Testis (tissue), 3 donors: ENCODE data around the gene ALDH1L1. TPM values are rescaled to one million over a fixed set of nuclear protein-coding genes. Genes with fewer than 3 reads are reported as not detected.

Source experiments
- DNase-seq: peaks from one replicate; pipeline ENCODE4 v3.0.0-alpha.2; 2019
- H3K27ac ChIP-seq, 2 donors: fragments of 200-600 bp; sonication (generic); one replicate each; pipeline ENCODE4 v1.5.1; 2019
- H3K27me3 ChIP-seq: fragments of 200-600 bp; sonication (generic); one replicate; pipeline ENCODE4 v1.5.1; 2019
- H3K36me3 ChIP-seq: fragments of 200-600 bp; sonication (generic); one replicate; pipeline ENCODE4 v1.5.1; 2017; ENCODE audit warnings: low read depth; ENCODE audit errors: missing control alignments
- H3K4me1 ChIP-seq: fragments of 200-600 bp; sonication (generic); one replicate; pipeline ENCODE4 v1.5.1; 2019
- H3K4me3 ChIP-seq, 2 donors: fragments of 200-600 bp; sonication (generic); one replicate each; pipeline ENCODE4 v1.5.1; 2017 to 2019
- H3K9me3 ChIP-seq: fragments of 200-600 bp; sonication (generic); one replicate; pipeline ENCODE4 v1.5.1; 2017
- CTCF ChIP-seq, 3 experiments: fragments of 450-650 bp in 2 of 3; fragments of 200-600 bp in 1 of 3; sonication (generic) in 1 of 3; IDR thresholded peaks; one replicate each; pipeline ENCODE4 v1.5.1; 2016 to 2019; ENCODE audit warnings: antibody characterized with exemption in 3 of 3, mild to moderate bottlenecking in 2 of 3, moderate library complexity in 1 of 3
- POLR2A ChIP-seq: fragments of 450-650 bp; IDR thresholded peaks from one replicate; pipeline ENCODE4 v1.6.1; 2017; ENCODE audit warnings: antibody characterized with exemption, mild to moderate bottlenecking, moderate library complexity
- WGBS, 2 donors: methylation state at CpG; one replicate each; pipeline ENCODE4 v1.1.5; 2018; 5-methylcytosine and 5-hydroxymethylcytosine counted together
- intact Hi-C: fragments of 100-400 bp; cut with DNase I; formaldehyde crosslinking; loops from one replicate; pipeline ENCODE4 v1.15.1; 2023; ENCODE audit warnings: low total_unique reads
- polyA plus RNA-seq: library from polyadenylated mRNA; stranded (reverse); fragments of 350-450 nt; fragmentation: Illumina TruSeq; extraction: RNeasy Lipid Tissue Mini Kit (QIAGEN cat#74804); gene quantifications from one replicate; pipeline ENCODE4 v1.2.3, GENCODE V29; 2014; ENCODE audit warnings: low read depth, low replicate concordance; ENCODE audit not compliant: insufficient read depth
- total RNA-seq, 2 donors: library from RNA; depleted of rRNA; stranded (reverse); fragments of >200 nt; gene quantifications; one replicate each; pipeline ENCODE4 v1.2.3, GENCODE V29; 2016

ALDH1L1 gene
- total and polyA plus RNA-seq, 3 donors from 2014 or later: 19.6 to 73.8 (median 67.5) TPM

- TF ChIP-seq CTCF (IDR thresholded peaks at IDR 0.05) (no peak), POLR2A (no peak)
- intact Hi-C loops: no loop called here
- Histone ChIP-seq H3K9me3 (no peaks in the 10 kb centered on the region), H3K4me3 (no peak overlapping the region), H3K27ac (no peak overlapping the region), H3K4me1 (peaks cover 14% of the 10 kb centered on the region), H3K36me3 (no peaks in the 10 kb centered on the region), H3K27me3 (no peaks in the 10 kb centered on the region)
- WGBS, 2 donors: 90 to 91% methylated on average over 4 of the region's 4 CpGs
- no peak for DNase-seq
Observed at GRCh38 chr3:126187920-126188319, 7.5 kb upstream of the ALDH1L1 start.

GRCh38 chr3:126186749-126187148 lies 6.4 kb upstream of the ALDH1L1 start:
- intact Hi-C loops: no loop called here
- Histone ChIP-seq H3K36me3 (no peaks in the 10 kb centered on the region), H3K9me3 (no peaks in the 10 kb centered on the region), H3K4me1 (peaks cover 14% of the 10 kb centered on the region), H3K27me3 (no peaks in the 10 kb centered on the region), H3K4me3 (no peak overlapping the region), H3K27ac (no peak overlapping the region)
- 90 to 92% methylated on average over 9 of the region's 9 CpGs for WGBS, 2 donors
- DNase-seq: no peak
- TF ChIP-seq POLR2A: no peak
- TF ChIP-seq CTCF (IDR thresholded peaks at IDR 0.05): no peak

DNA sequence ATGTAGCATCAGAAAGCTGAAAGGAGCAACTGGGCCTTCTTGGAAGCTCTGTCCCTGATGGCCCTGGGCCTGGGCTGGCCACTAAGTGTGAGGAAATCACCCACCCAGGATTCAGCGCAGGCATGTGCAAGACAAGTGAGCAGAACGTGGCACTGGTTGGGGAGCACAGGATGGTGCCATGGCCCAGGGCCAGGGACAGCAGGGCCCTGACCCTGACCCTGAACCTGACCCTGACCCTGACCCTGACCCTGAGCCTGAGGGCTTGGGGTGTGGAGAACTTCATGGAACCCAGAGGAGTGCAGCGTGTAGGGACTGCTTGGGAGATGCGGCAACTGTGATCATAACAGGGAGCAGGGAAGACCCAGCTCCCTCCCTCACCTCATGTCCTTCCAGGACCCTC lies 5.9 kb upstream of the ALDH1L1 start:
- no peak overlapping the region for H3K4me3 ChIP-seq
- 70 to 85% methylated on average over 2 to 4 of the region's 4 CpGs for WGBS, 2 donors
- DNase-seq: no peak
- no peaks in the 10 kb centered on the region for H3K9me3 ChIP-seq
- no peak overlapping the region for H3K27ac ChIP-seq
- intact Hi-C loops: no loop called here
- H3K36me3 ChIP-seq: no peaks in the 10 kb centered on the region
- TF ChIP-seq POLR2A (no peak), CTCF (IDR thresholded peaks at IDR 0.05) (no peak)
- H3K4me1 ChIP-seq: peaks cover 14% of the 10 kb centered on the region
- H3K27me3 ChIP-seq: no peaks in the 10 kb centered on the region

GRCh38 chr3:126184465-126185000 lies 4.1 kb upstream of the ALDH1L1 start:
- intact Hi-C loops: no loop called here
- Histone ChIP-seq H3K4me1 (peaks cover 14% of the 10 kb centered on the region), H3K9me3 (no peaks in the 10 kb centered on the region), H3K4me3 (no peak overlapping the region), H3K36me3 (no peaks in the 10 kb centered on the region), H3K27me3 (no peaks in the 10 kb centered on the region), H3K27ac (peak overlapping the region; percentile 59 to 77)
- peak; percentile 67 for DNase-seq
- no peak for TF ChIP-seq POLR2A
- no peak for TF ChIP-seq CTCF (IDR thresholded peaks at IDR 0.05)
- WGBS, 2 donors: 39 to 54% methylated on average over 6 of the region's 6 CpGs

GRCh38 chr3:126181398-126181725 lies 976 bp upstream of the ALDH1L1 start:
- 57 to 71% methylated on average over 1 of the region's 1 CpG for WGBS, 2 donors
- H3K4me1 ChIP-seq: peaks cover 24% of the 10 kb centered on the region
- peak overlapping the region; percentile 86 to 88 for H3K27ac ChIP-seq
- intact Hi-C loops: no loop called here
- TF ChIP-seq POLR2A (no peak), CTCF (IDR thresholded peaks at IDR 0.05) (no peak)
- H3K36me3 ChIP-seq: no peaks in the 10 kb centered on the region
- H3K9me3 ChIP-seq: no peaks in the 10 kb centered on the region
- H3K4me3 ChIP-seq: peak overlapping the region in 1 of 2 donors; percentile 86
- no peaks in the 10 kb centered on the region for H3K27me3 ChIP-seq
- no peak for DNase-seq
